GM10266 (cell line): Measurements from ENCODE around the gene SPDEF.

Experiments
- DNase-seq: peaks from one replicate; pipeline ENCODE4 v3.0.0; 2012; ENCODE audit errors: extremely low spot score
- TF ChIP-seq, protein P1 (sequence below): IDR thresholded peaks from 2 replicates; pipeline ENCODE4 v1.5.1; 2012; ENCODE audit warnings: mild to moderate bottlenecking, low read depth; ENCODE audit not compliant: control insufficient read depth, insufficient read depth; ENCODE audit errors: missing control alignments

Gene SPDEF

DNA sequence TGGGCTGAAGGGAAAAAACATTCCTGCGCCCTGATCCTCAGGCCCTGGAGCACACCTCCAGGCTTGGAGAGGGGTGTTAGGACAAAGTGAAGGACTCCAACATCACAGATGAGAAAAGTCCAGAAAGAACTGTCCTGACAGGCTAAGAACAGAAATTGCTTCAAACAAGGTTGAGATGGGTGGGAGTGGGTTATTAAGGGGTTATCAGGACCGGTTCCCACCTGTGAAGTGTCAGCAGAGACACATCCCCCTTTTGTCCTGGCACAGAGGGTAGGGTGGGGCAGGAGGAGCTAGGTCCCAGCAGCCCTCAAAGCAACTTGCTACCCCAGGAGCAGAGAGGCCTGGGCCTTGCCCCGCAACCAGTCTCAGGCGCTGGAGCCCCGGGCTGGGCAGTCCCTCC is 3.5 kb downstream of the SPDEF start:
- no peak for DNase-seq
- TF ChIP-seq, protein P1, sequence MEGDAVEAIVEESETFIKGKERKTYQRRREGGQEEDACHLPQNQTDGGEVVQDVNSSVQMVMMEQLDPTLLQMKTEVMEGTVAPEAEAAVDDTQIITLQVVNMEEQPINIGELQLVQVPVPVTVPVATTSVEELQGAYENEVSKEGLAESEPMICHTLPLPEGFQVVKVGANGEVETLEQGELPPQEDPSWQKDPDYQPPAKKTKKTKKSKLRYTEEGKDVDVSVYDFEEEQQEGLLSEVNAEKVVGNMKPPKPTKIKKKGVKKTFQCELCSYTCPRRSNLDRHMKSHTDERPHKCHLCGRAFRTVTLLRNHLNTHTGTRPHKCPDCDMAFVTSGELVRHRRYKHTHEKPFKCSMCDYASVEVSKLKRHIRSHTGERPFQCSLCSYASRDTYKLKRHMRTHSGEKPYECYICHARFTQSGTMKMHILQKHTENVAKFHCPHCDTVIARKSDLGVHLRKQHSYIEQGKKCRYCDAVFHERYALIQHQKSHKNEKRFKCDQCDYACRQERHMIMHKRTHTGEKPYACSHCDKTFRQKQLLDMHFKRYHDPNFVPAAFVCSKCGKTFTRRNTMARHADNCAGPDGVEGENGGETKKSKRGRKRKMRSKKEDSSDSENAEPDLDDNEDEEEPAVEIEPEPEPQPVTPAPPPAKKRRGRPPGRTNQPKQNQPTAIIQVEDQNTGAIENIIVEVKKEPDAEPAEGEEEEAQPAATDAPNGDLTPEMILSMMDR: no peak

DNA sequence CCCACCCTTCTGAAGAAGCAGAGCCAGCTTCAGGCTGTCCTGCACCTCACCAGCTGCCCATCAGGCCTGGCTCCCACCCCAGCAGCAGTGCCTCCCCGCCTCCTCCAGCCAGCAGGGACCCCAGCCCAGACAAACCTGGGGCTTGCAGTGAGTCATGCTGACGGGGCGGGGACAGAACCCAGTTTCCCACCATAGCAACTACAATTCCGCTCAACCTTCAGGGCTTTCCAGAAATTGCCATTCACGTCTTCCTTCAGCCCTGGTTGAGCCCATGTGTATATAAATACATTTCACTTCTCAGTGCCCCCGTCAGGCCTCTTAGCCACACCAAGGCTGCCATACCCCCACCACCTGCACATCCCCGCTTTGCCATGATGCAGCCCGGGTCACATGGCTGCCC is 4.4 kb downstream of the SPDEF start:
- DNase-seq: no peak

DNA sequence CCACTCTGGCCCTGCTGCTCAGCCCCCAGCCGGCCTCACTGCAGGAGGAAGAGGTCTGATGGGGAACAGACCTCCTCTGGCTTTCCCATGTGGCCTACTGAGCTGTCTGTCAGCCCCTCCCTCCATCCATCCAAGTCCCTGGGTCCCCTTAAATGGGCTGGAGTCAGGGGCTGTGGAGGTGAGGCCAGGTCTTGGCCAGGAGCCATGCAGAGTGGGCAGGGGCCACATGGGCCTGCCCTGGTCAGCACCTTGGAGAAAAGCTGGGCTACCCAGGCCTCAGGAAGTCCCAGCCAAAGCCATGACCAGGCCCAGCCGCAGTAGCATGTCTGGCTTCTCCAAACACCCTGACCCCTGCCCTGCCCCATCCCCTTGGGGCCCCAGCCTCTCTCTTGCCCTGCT is 6.3 kb downstream of the SPDEF start:
- TF ChIP-seq, protein P1: no peak
- DNase-seq: no peak

More for the DNA sequence above, 4.4 kb downstream of the SPDEF start:
- TF ChIP-seq, protein P1: no peak

DNA sequence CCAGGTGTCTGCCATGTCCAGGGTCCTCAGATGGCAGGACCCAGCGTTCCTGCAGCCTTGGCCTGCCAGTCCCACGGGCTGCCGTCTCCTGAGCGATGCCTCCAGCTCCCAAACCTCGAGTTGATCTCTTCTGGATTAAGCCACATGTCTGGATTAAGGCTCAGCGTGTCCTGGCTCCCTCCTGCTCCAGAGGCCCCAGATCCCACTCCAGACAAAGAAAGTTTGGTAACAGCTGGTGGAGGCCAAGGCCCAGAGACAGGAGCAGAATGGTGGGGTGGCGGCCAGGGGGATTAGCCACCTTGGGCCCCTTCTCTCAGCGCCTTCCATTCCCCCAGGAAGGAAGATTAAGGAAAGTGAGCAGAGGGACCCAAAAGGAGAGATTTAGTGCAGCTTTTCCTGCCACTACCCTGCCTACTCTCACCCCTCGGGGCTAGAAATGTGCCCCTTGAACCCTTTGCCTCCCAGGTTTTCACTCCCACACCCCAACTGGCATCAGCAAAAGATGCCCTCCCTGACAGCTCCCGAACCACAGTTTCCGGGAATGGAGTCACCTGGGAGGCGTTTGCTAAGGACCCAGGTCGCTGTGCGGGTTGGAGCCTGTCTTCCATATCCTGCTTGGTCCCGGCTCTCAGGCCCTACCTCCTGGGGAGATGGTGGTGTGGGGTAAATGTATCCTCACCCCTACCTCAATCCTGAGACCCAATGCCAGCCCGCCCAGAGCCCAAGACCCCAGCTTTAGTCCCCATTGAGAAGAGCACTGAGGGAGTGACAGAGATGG is 6.9 kb downstream of the SPDEF start:
- no peak for DNase-seq
- TF ChIP-seq, protein P1: no peak

DNA sequence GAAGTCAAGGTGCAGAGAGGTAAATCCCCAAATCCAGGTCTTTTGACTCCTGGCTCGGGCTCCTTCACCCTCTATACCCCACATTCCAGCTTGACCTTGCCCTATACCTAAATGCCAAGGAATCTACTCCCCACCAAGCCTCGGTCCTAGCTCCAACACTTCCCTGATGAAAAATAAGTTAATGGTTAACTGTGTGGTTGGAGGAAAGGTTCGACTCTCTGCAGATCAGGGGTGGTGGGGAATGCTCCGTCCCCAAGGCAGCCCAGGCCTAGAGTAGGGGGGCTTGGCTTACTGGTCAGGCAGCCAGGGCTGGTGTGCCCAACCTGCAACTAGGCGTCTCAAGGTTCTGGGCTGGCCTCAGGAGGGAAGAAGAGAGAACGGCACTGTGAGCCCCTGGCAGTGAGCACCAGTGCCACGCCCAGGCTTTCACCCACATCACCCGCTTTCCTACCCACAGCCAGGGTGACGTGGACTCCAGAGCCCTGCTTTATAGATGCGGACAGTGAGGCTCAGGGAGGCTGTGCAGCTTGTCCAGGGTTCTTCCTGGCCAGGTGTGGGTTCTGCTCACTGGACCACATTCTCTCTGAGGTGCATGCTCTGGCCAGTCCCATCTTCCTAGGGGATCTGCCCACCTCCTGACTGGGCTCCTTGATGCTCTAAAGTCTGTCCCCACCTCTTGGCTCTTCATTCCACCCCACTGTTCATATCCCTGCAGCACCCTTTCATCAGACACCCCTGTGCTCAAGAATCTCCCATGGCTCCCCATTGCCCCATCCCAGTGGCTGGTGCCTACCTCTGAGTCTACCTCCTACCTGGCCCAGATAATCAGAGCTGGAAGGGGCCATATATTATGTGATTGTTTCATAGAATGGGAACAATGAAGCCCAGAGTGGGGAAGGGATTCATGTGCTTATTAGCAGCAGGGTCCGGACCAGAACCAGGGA is 8.2 kb downstream of the SPDEF start:
- TF ChIP-seq, protein P1: no peak
- no peak for DNase-seq

DNA sequence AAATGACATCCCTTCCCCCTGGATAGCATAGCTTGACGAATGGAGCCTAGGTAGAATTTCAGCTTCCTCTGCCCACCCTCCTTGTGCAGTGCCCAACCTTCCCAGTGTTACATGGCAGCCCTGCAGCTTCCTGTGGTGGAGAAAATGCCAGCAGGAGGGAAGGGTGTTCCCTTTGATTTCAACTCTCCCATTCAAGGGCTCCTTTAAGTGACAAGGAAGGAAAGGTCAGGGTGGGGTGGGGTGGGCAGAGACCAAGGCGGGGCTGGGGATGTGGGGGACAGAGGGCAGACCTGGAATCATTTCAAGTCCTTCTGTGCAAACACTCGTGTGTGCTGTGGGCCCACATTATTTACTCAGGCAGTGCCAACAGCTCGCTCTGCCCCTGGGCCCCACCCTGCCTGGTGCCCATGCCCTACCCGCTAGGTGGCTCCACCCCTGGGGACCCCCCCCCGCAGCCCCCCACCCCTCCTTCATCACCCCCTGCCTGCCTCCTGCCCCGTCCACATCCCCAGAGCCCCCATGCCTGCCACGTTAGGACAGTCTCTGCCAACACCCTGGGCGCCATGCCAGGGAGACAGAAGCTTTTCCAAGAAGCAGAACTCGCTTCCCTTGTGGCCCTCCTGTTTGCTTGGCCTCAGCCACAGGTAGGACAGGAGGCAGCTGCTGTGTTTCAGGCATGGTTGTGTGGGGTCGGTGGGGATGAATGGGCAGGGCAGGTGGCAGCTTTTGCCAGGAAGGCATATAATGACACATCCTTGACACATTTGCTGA is 9.4 kb downstream of the SPDEF start:
- TF ChIP-seq, protein P1: no peak

More for the DNA sequence above, 9.4 kb downstream of the SPDEF start:
- DNase-seq: no peak
